GM19035 (cell line): ENCODE measurements around the gene SMIM13.
A peak's percentile ranks its signal among the peaks of the same experiment; 100 is the strongest.

Source experiments
- ATAC-seq: cut with Tn5 transposase; IDR thresholded peaks from one replicate; pipeline ENCODE4 v1.9.1; 2021; ENCODE audit not compliant: unreplicated experiment

The SMIM13 gene

DNA sequence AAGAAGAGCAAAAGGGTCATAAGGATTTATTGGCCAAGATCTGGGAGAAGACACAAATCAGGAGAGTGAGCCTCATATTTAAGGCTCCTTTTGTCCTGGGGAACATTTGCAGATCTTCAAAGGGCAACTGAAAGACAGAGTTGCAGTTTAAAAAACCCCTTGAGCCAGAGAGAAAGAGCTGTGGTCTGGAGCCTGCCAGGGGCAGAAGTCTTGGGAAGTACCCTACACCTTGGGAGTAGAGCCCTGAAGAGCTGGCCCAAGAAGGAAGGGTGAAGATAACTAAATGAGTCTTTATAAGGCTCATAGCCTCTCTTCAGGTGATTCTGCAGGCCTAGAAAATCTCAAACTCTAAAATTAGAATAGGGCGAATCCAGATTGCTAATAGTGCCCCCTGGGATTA lies 57.9 kb downstream of the SMIM13 start:
- no peak for ATAC-seq

- no peak for ATAC-seq
Measured at GRCh38 chr6:11152581-11152980, 58.9 kb downstream of the SMIM13 start.

DNA sequence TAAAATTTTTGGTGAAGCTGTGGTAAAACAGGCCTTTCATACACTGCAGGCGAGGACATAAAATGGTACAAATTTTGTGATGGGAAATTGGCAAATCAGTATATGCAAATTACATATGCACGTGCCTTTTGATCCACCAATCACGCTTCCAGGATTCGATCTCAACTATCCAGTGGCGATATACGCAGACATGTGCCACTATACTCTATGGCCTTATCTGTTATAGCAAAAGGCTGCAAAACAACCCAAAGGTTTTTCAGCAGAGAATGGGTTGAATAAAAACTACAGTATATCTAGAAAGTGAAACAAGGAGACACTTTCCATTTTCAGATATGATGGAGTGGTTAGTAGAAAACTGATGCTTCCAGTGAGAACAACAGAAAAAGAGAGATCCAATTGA lies 59.8 kb downstream of the SMIM13 start:
- ATAC-seq: no peak

DNA sequence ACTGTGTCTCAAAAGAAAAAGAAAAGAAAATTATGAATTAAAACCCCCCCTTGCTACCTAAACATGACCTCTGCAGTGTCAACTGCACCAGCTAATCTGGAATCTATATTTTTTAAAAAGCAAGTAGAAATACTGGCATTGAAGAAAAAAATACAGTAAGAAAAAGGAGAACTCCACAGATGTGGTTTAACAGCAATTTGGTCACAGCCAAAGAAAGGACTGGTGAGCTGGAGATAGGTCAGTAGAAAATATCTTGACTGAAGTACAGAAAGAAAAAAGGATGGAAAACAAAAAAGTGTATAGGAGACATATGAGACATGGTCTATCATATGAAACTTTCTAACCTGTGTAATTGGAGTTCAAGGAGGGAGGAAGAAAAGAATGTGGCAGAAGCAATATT lies 62.0 kb downstream of the SMIM13 start:
- ATAC-seq: no peak

DNA sequence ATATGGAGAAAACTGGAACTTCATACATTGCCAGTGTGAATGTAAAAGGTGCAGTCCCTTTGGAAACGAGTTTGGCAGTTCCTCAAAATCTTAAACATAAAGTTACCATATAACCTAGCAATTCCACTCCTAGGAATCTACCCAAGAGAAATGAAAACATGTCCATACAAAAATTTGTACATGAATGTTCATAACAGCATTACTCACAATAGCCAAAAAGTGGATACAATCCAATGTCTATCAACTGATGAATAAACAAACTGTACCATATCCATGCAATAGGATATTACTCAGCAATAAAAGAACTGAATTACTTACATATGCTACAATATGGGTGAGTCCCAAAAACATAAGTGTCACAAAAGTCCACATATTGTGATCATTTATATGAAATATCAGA lies 66.6 kb downstream of the SMIM13 start:
- ATAC-seq: no peak

DNA sequence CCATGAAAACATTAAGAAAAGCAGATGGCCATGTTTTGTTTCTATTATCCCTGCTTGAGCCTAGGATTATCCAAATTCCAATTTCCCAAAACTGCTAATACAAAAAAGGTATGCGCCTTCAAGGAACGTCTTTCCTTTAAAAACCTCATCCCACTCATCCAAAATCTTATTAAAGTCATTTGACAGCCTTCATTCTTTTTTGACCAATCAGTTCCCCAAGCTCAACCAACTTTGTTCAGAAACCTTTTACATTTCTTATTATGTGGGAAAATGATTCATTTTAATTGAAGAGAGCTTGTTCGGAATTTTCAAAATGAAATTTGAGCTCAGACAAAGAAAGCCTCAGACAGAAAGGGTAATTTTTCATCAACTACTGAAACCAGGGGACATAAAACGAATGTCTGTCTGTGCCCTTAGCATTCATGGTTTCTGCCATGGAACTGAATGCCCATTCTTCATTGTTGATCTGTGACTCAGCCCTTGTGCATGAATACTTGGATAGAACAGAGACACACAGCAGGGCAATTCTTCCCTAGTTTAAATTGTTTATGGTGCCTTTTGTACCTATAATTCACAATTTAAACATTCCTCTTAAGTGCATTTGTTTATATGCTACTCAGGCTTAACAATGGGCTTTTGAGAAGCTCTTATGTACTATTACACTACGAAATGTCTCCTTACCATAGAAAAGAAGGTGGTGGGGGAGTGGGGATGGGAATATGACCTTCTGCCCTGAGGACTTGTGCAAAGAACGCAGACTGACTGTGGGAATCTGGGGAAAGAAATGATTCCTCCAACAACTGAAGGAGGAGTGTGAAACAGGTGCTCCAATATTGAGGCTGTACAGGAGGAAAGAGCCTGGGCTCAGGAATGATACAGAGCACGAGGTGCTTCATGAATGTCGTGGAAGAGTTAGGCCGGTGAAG lies 67.7 kb downstream of the SMIM13 start:
- no peak for ATAC-seq

GRCh38 chr6:11162262-11162661 lies 68.6 kb downstream of the SMIM13 start:
- no peak for ATAC-seq

DNA sequence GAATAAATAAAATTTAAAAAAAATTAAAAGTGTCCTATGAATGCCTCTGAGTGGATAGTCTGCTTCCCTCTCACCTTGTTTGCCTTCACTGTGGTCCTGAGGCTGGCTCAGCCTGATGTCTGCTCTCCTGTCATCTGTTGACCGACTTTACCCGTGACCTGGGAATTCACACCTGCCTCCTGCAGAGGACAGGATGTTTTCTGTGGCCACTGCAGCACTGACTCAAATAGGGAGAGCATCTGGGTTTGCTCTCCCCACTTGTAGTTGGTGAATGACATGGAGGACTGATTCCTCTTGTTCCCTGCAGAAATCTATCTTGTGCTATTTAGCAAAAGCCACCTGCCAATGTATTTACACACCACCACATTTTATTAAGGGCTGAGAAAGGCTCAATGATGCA lies 70.3 kb downstream of the SMIM13 start:
- ATAC-seq: no peak

GRCh38 chr6:11164717-11165646 lies 71.3 kb downstream of the SMIM13 start:
- ATAC-seq: no peak

- no peak for ATAC-seq
Measured at GRCh38 chr6:11166948-11167347, 73.3 kb downstream of the SMIM13 start.

DNA sequence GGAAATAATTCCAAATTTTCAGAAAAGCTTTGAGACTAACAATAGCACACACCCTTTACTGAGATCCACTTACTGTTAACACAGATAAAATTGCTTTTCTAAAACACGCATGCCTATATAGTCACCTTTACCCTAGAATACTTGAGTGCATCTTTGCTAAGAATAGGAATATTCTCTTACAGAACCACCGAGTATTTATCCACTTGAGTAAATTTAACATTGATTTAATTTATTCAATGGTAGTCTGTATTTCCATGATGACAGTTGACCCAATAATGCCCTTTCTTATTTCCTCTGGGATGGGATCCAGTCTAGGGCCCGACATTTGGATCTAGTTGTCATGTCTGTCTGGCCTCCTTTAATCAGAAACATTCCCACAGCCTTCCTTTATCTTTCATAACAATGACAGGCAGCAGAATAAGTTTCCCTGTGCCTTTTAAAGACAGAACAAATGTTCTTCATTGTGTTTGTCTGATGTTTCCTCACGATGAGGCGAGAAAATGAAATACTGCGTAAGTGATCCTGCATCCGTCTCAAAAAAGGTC lies 74.5 kb downstream of the SMIM13 start:
- no peak for ATAC-seq

DNA sequence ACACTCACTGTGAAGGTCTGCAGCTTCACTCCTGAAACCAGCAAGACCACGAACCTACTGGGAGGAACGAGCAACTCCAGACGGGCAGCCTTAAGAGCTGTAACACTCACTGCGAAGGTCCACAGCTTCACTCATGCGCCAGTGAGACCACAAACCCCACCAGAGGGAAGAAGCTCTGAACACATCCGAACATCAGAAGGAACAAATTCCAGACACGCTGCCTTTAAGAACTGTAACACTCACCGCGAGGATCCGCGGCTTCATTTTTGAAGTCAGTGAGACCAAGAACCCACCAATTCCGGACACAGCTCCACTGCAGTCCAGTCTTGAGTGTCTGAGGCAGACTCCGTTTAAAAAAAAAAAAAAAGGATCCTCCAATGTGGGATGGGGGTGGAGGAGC lies 78.3 kb downstream of the SMIM13 start:
- no peak for ATAC-seq

GRCh38 chr6:11172501-11173327 lies 79.1 kb downstream of the SMIM13 start:
- ATAC-seq: peak; percentile 63

DNA sequence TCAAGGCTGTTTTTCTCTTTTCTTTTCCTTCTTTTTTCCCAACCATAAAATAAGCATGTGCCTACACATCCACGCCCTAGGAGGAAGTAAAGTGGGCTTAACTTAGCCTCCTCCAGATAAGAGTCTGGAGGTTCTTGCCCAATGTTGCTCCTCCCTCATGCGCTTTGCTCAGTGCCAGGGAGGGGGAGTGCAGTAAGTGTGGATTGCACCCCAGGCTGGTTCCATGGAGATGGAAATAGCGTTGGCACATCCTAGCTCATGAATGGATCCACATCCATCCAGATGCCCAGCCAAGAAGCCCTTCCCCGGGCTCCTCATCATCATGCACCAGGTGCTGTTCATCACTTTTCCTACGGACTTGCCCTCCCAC lies 80.6 kb downstream of the SMIM13 start:
- ATAC-seq: no peak

DNA sequence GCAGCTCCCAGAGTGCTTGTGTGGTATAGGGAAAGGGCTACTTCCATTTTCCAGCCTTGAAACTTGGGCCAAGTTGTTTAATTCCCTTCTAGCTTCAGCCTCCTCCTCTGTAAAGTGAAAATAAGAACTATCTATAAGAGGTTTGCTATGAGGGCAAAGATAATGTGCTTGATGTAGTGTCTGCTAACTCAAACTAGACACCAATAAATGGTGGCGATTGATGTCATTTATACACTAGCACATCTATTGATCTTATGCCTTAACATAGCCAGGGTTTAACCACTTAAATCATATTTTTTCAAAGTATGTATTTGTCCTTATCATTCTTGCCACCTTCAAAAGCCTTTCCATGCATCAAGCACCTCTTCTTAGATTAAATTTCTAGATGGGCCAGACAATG lies 83.6 kb downstream of the SMIM13 start:
- ATAC-seq: no peak

DNA sequence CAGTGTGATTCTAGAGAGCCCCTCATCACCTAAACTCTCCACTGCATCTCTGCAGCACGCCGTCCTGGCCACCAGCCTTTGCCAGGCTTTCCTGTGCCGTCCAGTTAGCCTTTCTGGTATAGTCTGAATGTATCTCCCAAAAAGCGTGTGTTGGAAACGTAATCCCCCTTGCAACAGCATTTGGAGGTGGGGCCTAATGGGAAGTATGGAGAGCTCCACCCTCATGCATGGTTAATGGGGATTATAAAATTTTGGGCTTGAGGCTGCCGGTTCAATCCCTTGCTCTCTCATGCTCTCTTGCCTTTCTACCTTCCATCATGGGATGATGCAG lies 85.4 kb downstream of the SMIM13 start:
- no peak for ATAC-seq

GRCh38 chr6:11179419-11180202 lies 86.0 kb downstream of the SMIM13 start:
- ATAC-seq: no peak

GRCh38 chr6:11181478-11182136 lies 88.0 kb downstream of the SMIM13 start:
- ATAC-seq: no peak

DNA sequence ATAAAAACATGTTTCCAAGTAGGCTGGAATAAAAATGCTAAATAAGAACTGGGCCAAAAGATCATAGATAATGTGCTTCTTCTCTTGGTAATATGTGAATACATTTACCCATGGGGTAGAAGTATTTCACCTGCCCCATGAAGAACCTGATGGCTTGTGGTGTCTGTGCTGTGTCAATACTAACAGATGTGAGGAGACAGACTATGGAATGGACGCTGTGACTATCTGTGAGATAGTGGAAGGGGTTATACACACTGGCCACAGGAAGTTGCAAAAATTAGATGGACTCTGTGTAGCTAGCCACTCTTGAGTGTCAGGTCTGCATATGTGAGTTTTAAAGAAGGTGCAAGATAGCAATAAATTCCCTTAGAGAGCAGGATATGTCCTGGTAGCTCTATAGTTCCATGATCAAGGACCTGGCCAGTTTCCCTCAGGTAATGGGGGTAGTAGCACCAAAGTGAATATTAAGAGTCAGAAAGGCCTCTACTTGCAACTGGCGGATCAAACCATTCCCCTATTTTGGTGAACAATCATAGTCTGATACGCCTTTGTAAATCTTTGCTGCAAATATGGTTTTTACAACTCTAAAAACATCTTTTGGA lies 90.2 kb downstream of the SMIM13 start:
- ATAC-seq: no peak
